Suprapubic skin (tissue), 4 donors: ENCODE measurements around the gene UPK3B. TPM values are rescaled to one million over a fixed set of nuclear protein-coding genes. Genes with fewer than 3 reads are reported as not detected.
A peak's percentile ranks its signal among the peaks of the same experiment; 100 is the strongest.
"Not testable (repeated sequence)": the region's sequence is repeated elsewhere in the genome, so short reads cannot be mapped to it uniquely, and the experiment has no call there.

Experiments
- DNase-seq, 2 donors: peaks; one replicate each; pipeline ENCODE4 v3.0.0-alpha.2; 2019; ENCODE audit warnings: low spot score in 2 of 2
- H3K27ac ChIP-seq: fragments of 200-600 bp; sonication (generic); one replicate; pipeline ENCODE4 v1.5.1; 2019
- H3K27me3 ChIP-seq: fragments of 200-600 bp; sonication (generic); one replicate; pipeline ENCODE4 v1.5.1; 2019
- H3K36me3 ChIP-seq: fragments of 200-600 bp; sonication (generic); one replicate; pipeline ENCODE4 v1.5.1; 2019
- H3K4me1 ChIP-seq: fragments of 200-600 bp; sonication (generic); one replicate; pipeline ENCODE4 v1.5.1; 2019
- H3K4me3 ChIP-seq: fragments of 200-600 bp; sonication (generic); one replicate; pipeline ENCODE4 v1.5.1; 2019; ENCODE audit warnings: mild to moderate bottlenecking
- H3K9me3 ChIP-seq: fragments of 200-600 bp; sonication (generic); one replicate; pipeline ENCODE4 v1.5.1; 2019
- CTCF ChIP-seq, 2 donors: fragments of 200-600 bp in 1 of 2; fragments of 450-650 bp in 1 of 2; sonication (generic) in 1 of 2; IDR thresholded peaks; one replicate each; pipeline ENCODE4 v1.5.1; 2016 to 2019; ENCODE audit warnings: antibody characterized with exemption in 2 of 2, mild to moderate bottlenecking in 1 of 2, moderate library complexity in 1 of 2
- EP300 ChIP-seq: sonication (generic); formaldehyde crosslinking; IDR thresholded peaks from one replicate; pipeline ENCODE4 v1.6.1; 2017; ENCODE audit warnings: antibody characterized with exemption
- POLR2A ChIP-seq, 2 donors: fragments of 450-650 bp; IDR thresholded peaks; one replicate each; pipeline ENCODE4 v1.6.1; 2017; ENCODE audit warnings: antibody characterized with exemption in 2 of 2, mild to moderate bottlenecking in 2 of 2, moderate library complexity in 2 of 2
- POLR2AphosphoS5 ChIP-seq, 3 donors: sonication (generic); formaldehyde crosslinking; IDR thresholded peaks; one replicate each; pipeline ENCODE4 v1.6.1; 2017; ENCODE audit warnings: antibody characterized with exemption in 3 of 3
- WGBS: methylation state at CpG from one replicate; pipeline ENCODE4 v1.1.5; 2018; 5-methylcytosine and 5-hydroxymethylcytosine counted together
- total RNA-seq, 4 donors: library from RNA; depleted of rRNA; stranded (reverse); fragments of >200 nt; gene quantifications; one replicate each; pipeline ENCODE4 v1.1.0, GENCODE V29; 2016

The UPK3B gene
- total RNA-seq, 4 donors from 2014 or later: 6.0 to 43.9 (median 8.9) TPM

DNA sequence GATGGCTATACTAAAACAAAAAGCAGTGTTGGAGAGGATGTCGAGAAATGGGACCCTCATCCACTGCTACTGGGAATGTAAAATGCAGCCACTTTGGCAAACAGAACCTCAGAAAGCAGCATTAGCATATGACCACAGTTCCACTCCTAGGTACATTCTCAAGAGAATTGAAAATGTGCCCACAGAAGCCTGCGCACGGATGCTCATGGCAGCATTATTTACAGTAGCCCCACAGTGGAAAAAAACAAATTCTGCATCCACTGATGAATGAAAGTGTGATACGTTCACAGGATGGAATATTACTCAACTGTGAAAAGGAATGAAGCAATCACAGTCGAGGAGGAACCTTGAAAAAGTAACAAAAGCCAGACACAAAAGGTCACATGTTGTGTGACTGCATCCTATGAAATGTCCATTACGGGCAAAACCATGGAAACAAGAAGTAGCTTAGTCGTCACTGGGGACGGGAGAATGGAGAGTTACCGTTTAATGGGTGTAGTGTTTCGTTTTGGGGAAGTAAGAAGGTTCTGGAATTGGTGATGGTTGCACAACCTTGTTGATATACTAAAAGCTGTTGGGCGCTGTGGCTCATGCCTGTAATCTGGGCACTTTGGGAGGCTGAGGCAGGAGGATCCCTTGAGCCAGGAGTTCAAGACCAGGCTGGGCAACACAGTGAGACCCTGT is 2.5 kb upstream of the UPK3B start:
- 90% methylated on average over 11 of the region's 11 CpGs for WGBS
- H3K9me3 ChIP-seq: no peaks in the 10 kb centered on the region
- peaks cover 28% of the 10 kb centered on the region for H3K36me3 ChIP-seq
- no peak overlapping the region for H3K27ac ChIP-seq
- DNase-seq: no peak
- peaks cover 11% of the 10 kb centered on the region for H3K4me1 ChIP-seq
- H3K27me3 ChIP-seq: no peaks in the 10 kb centered on the region
- H3K4me3 ChIP-seq: no peak overlapping the region
- TF ChIP-seq EP300: no peak
- no peak for TF ChIP-seq POLR2AphosphoS5 (IDR thresholded peaks at IDR 0.05)
- TF ChIP-seq POLR2A (IDR thresholded peaks at IDR 0.05): no peak
- TF ChIP-seq CTCF (IDR thresholded peaks at IDR 0.05): no peak

GRCh38 chr7:76511200-76511910 is 1.0 kb downstream of the UPK3B start:
- H3K4me1 ChIP-seq: peaks cover 20% of the 10 kb centered on the region
- H3K9me3 ChIP-seq, DNase-seq, H3K27me3 ChIP-seq, H3K27ac ChIP-seq, H3K36me3 ChIP-seq, H3K4me3 ChIP-seq: not testable (repeated sequence)
- 50% methylated on average over 2 of the region's 24 CpGs for WGBS

DNA sequence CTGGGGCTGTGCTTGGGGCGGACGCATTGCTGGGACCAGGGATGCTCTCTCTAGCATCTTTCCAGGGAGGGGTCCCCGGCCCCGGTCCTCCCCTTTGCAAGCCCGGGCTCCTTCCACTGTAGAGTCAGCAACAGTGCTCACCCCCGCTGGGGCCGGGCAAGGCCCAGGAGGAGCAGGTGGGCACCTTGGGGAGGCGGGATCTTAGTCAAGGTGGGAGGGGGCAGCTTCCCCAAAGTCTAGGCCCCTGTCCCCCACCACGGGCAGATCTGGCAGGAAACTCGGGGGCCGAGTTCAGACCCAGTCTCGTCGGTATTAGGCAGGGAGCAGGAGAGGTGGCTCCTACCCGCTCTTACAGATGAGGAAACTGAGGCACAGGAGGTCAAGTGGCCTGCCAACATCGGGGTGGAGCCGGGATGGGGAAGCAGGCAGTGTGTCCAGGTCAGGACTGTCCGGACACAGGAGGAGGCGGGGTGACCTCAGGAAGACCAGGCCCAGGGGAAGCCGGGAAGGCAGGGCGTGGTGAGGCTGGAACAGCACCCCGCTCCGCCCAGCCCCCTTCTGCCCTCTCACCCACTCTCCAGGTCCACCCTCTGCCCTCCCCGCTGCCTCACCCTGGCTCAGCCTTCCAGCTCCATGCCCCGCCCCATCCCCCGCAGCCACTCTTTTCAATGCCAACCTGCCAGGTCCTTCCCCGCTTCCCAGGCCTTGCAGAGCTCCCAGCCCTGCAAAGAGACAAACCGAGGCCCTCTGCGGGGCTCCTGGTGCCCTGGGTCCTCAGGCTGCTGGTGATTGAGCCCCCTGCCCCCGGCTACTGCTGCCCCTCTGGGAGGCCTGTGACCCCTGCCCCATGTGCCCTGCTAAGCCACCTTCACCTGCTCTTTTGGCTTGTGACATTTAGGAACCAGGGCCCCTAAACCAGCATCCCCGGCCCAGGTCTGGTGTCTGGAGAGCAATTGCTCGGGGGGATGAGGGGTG is 1.8 kb downstream of the UPK3B start:
- not testable (repeated sequence) for H3K27me3 ChIP-seq, H3K27ac ChIP-seq, H3K36me3 ChIP-seq, DNase-seq, H3K9me3 ChIP-seq, H3K4me3 ChIP-seq
- peaks cover 21% of the 10 kb centered on the region for H3K4me1 ChIP-seq
- WGBS: no CpG with 5 or more reads among the region's 31 CpGs

GRCh38 chr7:76512941-76513816 is 2.8 kb downstream of the UPK3B start:
- Histone ChIP-seq H3K36me3 (no peaks in the 10 kb centered on the region), H3K27me3 (no peaks in the 10 kb centered on the region), H3K4me1 (peaks cover 21% of the 10 kb centered on the region), H3K27ac (no peak overlapping the region), H3K9me3 (no peaks in the 10 kb centered on the region), H3K4me3 (no peak overlapping the region)
- DNase-seq: peak in 1 of 2 donors; percentile 67
- no peak for TF ChIP-seq POLR2AphosphoS5 (IDR thresholded peaks at IDR 0.05)
- TF ChIP-seq EP300: no peak
- TF ChIP-seq CTCF (IDR thresholded peaks at IDR 0.05): peak in 1 of 2 donors; percentile 16
- WGBS: 55% methylated on average over 15 of the region's 21 CpGs

GRCh38 chr7:76513817-76514799 is 3.8 kb downstream of the UPK3B start:
- Histone ChIP-seq H3K4me3 (no peak overlapping the region), H3K27ac (no peak overlapping the region), H3K27me3 (no peaks in the 10 kb centered on the region), H3K36me3 (no peaks in the 10 kb centered on the region), H3K9me3 (no peaks in the 10 kb centered on the region), H3K4me1 (peaks cover 21% of the 10 kb centered on the region)
- peak in 1 of 2 donors; percentile 69 for DNase-seq
- 95% methylated on average over 24 of the region's 29 CpGs for WGBS
- no peak for TF ChIP-seq POLR2A (IDR thresholded peaks at IDR 0.05)
- no peak for TF ChIP-seq EP300
- TF ChIP-seq POLR2AphosphoS5 (IDR thresholded peaks at IDR 0.05): no peak
- TF ChIP-seq CTCF (IDR thresholded peaks at IDR 0.05): no peak
